Loucy (cell line): ENCODE results near the gene CCBE1.
A peak's percentile ranks its signal among the peaks of the same experiment; 100 is the strongest.

ENCODE experiments used
- EZH2phosphoT487 ChIP-seq: fragments of 200-600 bp; IDR thresholded peaks from 2 replicates; pipeline ENCODE4 v1.6.1; 2018; ENCODE audit warnings: antibody characterized with exemption, mild to moderate bottlenecking, moderate library complexity, borderline replicate concordance
- TF ChIP-seq, protein P1 (sequence below): fragments of 200-600 bp; sonication (generic); conservative IDR thresholded peaks from 2 replicates; pipeline ENCODE4 v1.5.1; 2014; ENCODE audit warnings: mild to moderate bottlenecking, antibody characterized with exemption, low read length

DNA sequence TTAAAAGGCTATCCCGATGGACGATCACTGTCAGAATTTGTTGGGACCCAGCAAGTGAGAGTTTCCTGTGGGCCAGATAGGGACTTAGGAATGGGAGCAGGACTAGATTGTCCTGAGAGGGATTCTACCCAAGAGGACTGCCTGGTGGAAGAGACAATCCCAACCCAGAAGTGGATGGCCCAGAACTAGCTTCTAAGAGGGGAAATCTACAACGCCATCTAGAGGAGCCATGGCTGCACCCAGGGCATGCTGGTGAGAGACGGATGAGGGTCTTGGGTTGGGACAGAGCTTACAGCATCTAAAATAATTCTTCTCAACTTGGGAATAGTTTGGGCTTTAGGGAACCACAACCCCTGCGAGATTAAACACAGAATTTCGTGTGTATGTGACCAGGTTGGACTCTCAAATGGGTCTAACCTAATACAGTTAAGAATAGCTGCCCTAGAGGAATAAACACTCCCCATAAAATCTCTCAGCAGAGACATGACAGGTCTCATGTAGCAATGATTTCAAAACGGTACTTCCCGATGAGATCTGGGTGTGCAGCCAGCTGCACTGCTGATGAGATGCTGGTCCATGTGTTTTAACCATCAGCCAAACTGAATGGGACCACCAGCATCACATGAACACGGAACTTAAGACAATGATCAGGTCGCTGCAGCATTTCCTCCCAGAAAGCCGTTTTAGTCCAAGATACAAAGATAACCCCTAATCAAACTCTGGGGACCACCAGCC lies 50.8 kb downstream of the CCBE1 start:
- TF ChIP-seq, protein P1, sequence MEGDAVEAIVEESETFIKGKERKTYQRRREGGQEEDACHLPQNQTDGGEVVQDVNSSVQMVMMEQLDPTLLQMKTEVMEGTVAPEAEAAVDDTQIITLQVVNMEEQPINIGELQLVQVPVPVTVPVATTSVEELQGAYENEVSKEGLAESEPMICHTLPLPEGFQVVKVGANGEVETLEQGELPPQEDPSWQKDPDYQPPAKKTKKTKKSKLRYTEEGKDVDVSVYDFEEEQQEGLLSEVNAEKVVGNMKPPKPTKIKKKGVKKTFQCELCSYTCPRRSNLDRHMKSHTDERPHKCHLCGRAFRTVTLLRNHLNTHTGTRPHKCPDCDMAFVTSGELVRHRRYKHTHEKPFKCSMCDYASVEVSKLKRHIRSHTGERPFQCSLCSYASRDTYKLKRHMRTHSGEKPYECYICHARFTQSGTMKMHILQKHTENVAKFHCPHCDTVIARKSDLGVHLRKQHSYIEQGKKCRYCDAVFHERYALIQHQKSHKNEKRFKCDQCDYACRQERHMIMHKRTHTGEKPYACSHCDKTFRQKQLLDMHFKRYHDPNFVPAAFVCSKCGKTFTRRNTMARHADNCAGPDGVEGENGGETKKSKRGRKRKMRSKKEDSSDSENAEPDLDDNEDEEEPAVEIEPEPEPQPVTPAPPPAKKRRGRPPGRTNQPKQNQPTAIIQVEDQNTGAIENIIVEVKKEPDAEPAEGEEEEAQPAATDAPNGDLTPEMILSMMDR, result peak; percentile 65
- TF ChIP-seq EZH2phosphoT487, result no peak
